ENCODE results near the gene LRRC4B.

GRCh38 chr19:50563597-50563996, 4.6 kb downstream of the LRRC4B start:
- TF ChIP-seq CTCF (optimal IDR thresholded peaks at IDR 0.05 in 1 of 3, IDR thresholded peaks at IDR 0.05 in 1 of 3, conservative IDR thresholded peaks at IDR 0.05 in 1 of 3; ENCODE audit: extremely low read depth in 1 of 3, insufficient read depth in 2 of 3, low read length in 3 of 3): no peak
- TF ChIP-seq EZH2 (IDR thresholded peaks at IDR 0.05; ENCODE audit: low read length): peak; percentile 14
